Measurements from ENCODE around the gene EGFLAM.

Gene EGFLAM

GRCh38 chr5:38258319-38259061 lies at the start of gene EGFLAM:
Gene EGFLAM (plus strand): TSS chr5:38258559. CDS start chr5:38258755, 196 bp downstream.
- no peak for DNase-seq

GRCh38 chr5:38208782-38209378 lies 49.5 kb upstream of the EGFLAM start:
- DNase-seq = peak in 1 of 2 experiments; percentile 16

- DNase-seq = no peak
Measured at GRCh38 chr5:38210676-38211353, 47.5 kb upstream of the EGFLAM start.

GRCh38 chr5:38211354-38211710 lies 47.0 kb upstream of the EGFLAM start:
- DNase-seq = no peak

- DNase-seq = no peak
Measured at GRCh38 chr5:38212307-38212706, 46.1 kb upstream of the EGFLAM start.

- no peak for DNase-seq
Measured at GRCh38 chr5:38226091-38226490, 32.3 kb upstream of the EGFLAM start.

- no peak for DNase-seq
Measured at GRCh38 chr5:38228914-38229313, 29.4 kb upstream of the EGFLAM start.

GRCh38 chr5:38234737-38235136 lies 23.6 kb upstream of the EGFLAM start:
- no peak for DNase-seq

GRCh38 chr5:38237681-38238080 lies 20.7 kb upstream of the EGFLAM start:
- no peak for DNase-seq

GRCh38 chr5:38240212-38240611 lies 18.1 kb upstream of the EGFLAM start:
- DNase-seq = no peak

- DNase-seq = no peak
Measured at GRCh38 chr5:38241655-38242054, 16.7 kb upstream of the EGFLAM start.

GRCh38 chr5:38245307-38245706 lies 13.1 kb upstream of the EGFLAM start:
- DNase-seq = no peak

GRCh38 chr5:38249301-38249700 lies 9.1 kb upstream of the EGFLAM start:
- DNase-seq = no peak

- no peak for DNase-seq
Measured at GRCh38 chr5:38249812-38250211, 8.5 kb upstream of the EGFLAM start.

GRCh38 chr5:38250763-38251448 lies 7.5 kb upstream of the EGFLAM start:
- DNase-seq = no peak

GRCh38 chr5:38253759-38254158 lies 4.6 kb upstream of the EGFLAM start:
- no peak for DNase-seq

- no peak for DNase-seq
Measured at GRCh38 chr5:38257308-38258041, 884 bp upstream of the EGFLAM start.

- DNase-seq = no peak
Measured at GRCh38 chr5:38258042-38258318, 379 bp upstream of the EGFLAM start.

GRCh38 chr5:38259062-38259808 lies 876 bp downstream of the EGFLAM start:
- no peak for DNase-seq

GRCh38 chr5:38259809-38260160 lies 1.4 kb downstream of the EGFLAM start:
- no peak for DNase-seq

GRCh38 chr5:38263983-38264382 lies 5.6 kb downstream of the EGFLAM start:
- no peak for DNase-seq

- DNase-seq = peak; percentile 18 to 28
Measured at GRCh38 chr5:38265546-38266179, 7.3 kb downstream of the EGFLAM start.
